Karpas-422 (cell line): ENCODE measurements around the gene ZNF514. TPM values are rescaled to one million over a fixed set of nuclear protein-coding genes. Genes with fewer than 3 reads are reported as not detected.
A peak's percentile ranks its signal among the peaks of the same experiment; 100 is the strongest.
"Not testable (repeated sequence)": the region's sequence is repeated elsewhere in the genome, so short reads cannot be mapped to it uniquely, and the experiment has no call there.

Source experiments
- DNase-seq: peaks from one replicate; pipeline ENCODE4 v3.0.0-alpha.2; 2015
- H2AFZ ChIP-seq: fragments of 200-600 bp; sonication (generic); 2 replicates; pipeline ENCODE4 v1.6.1; 2014; ENCODE audit warnings: antibody characterized with exemption, low read length, mixed read lengths
- H3K27ac ChIP-seq: fragments of 200-600 bp; sonication (generic); 2 replicates; pipeline ENCODE4 v1.5.1; 2014; ENCODE audit warnings: mild to moderate bottlenecking, low read length, moderate library complexity
- H3K27me3 ChIP-seq: fragments of 200-600 bp; sonication (generic); 2 replicates; pipeline ENCODE4 v1.6.1; 2014; ENCODE audit warnings: low read length, mixed read lengths
- H3K36me3 ChIP-seq: fragments of 200-600 bp; sonication (generic); 2 replicates; pipeline ENCODE4 v1.6.1; 2014; ENCODE audit warnings: low read length, mixed read lengths; ENCODE audit not compliant: insufficient read depth
- H3K4me1 ChIP-seq: fragments of 200-600 bp; sonication (generic); 2 replicates; pipeline ENCODE4 v1.6.1; 2014; ENCODE audit warnings: mild to moderate bottlenecking, low read length, mixed read lengths
- H3K4me2 ChIP-seq: fragments of 200-600 bp; sonication (generic); 2 replicates; pipeline ENCODE4 v1.6.1; 2014; ENCODE audit warnings: low read length, low read depth, mild to moderate bottlenecking; ENCODE audit not compliant: poor library complexity, severe bottlenecking
- H3K4me3 ChIP-seq: fragments of 200-600 bp; sonication (generic); 2 replicates; pipeline ENCODE4 v1.5.1; 2014; ENCODE audit warnings: mild to moderate bottlenecking, antibody characterized with exemption, low read length, mixed read lengths
- H3K79me2 ChIP-seq: fragments of 200-600 bp; sonication (generic); 2 replicates; pipeline ENCODE4 v1.6.1; 2014; ENCODE audit warnings: mild to moderate bottlenecking, low read length, mixed read lengths
- H3K9ac ChIP-seq: fragments of 200-600 bp; sonication (generic); 2 replicates; pipeline ENCODE4 v1.6.0; 2014; ENCODE audit warnings: low read length
- H3K9me2 ChIP-seq: fragments of 200-600 bp; sonication (generic), shearing (Covaris generic); replicated peaks from 2 replicates; pipeline ENCODE4 v1.6.0; 2014; ENCODE audit warnings: mild to moderate bottlenecking, low read length, moderate library complexity; ENCODE audit not compliant: insufficient read depth
- H3K9me3 ChIP-seq: fragments of 300-700, 200-600 bp; sonication (generic); 2 replicates; pipeline ENCODE4 v1.6.1; 2014; ENCODE audit warnings: low read length, mixed read lengths
- H4K20me1 ChIP-seq: fragments of 200-600 bp; sonication (generic); 2 replicates; pipeline ENCODE4 v1.6.1; 2014; ENCODE audit warnings: mild to moderate bottlenecking, antibody characterized with exemption, low read length, low read depth; ENCODE audit not compliant: insufficient read depth
- total RNA-seq: library from RNA; depleted of rRNA; stranded (reverse); fragments of >200 nt; shearing (Covaris generic); gene quantifications from 2 replicates; pipeline ENCODE4 v1.2.3, GENCODE V29; 2014; ENCODE audit warnings: low replicate concordance

ZNF514 gene
- total RNA-seq, 1 experiment from 2014 or later: 9.5 TPM

- no peak overlapping the region for H3K4me3 ChIP-seq
- no peak overlapping the region for H3K9ac ChIP-seq
- H3K4me2 ChIP-seq: no peak overlapping the region
- H3K9me3 ChIP-seq: no peaks in the 10 kb centered on the region
- H3K27ac ChIP-seq: no peak overlapping the region
- no peaks in the 10 kb centered on the region; the same call in 1 of the 2 replicates for H4K20me1 ChIP-seq
- peaks cover 15% of the 10 kb centered on the region for H3K4me1 ChIP-seq
- no peaks in the 10 kb centered on the region for H3K9me2 ChIP-seq
- H3K36me3 ChIP-seq: peaks cover 40% of the 10 kb centered on the region
- H3K79me2 ChIP-seq: peaks cover 72% of the 10 kb centered on the region
- peak; percentile 81 for DNase-seq
- H2AFZ ChIP-seq: no peak overlapping the region
- no peaks in the 10 kb centered on the region for H3K27me3 ChIP-seq
Observed at GRCh38 chr2:95115418-95115817, 44.2 kb downstream of the ZNF514 start.

GRCh38 chr2:95113464-95113863 is 46.2 kb downstream of the ZNF514 start:
- Histone ChIP-seq H3K9me2 (no peaks in the 10 kb centered on the region), H3K79me2 (peaks cover 60% of the 10 kb centered on the region), H3K36me3 (peaks cover 55% of the 10 kb centered on the region), H3K9me3 (no peaks in the 10 kb centered on the region), H3K27ac (no peak overlapping the region), H3K27me3 (no peaks in the 10 kb centered on the region), H2AFZ (no peak overlapping the region), H3K4me2 (no peak overlapping the region), H3K4me1 (no peaks in the 10 kb centered on the region), H3K4me3 (no peak overlapping the region), H4K20me1 (no peaks in the 10 kb centered on the region), H3K9ac (no peak overlapping the region)
- DNase-seq: no peak

- Histone ChIP-seq H3K36me3 (peaks cover 64% of the 10 kb centered on the region), H3K9me2 (no peaks in the 10 kb centered on the region), H3K27me3 (no peaks in the 10 kb centered on the region)
Observed at GRCh38 chr2:95110395-95110794, 49.3 kb downstream of the ZNF514 start.

GRCh38 chr2:95109260-95109659 is 50.4 kb downstream of the ZNF514 start:
- Histone ChIP-seq H3K27me3 (no peaks in the 10 kb centered on the region), H3K9ac (no peak overlapping the region), H3K27ac (no peak overlapping the region), H3K36me3 (peaks cover 63% of the 10 kb centered on the region), H3K79me2 (peaks cover 28% of the 10 kb centered on the region), H3K9me3 (no peaks in the 10 kb centered on the region), H3K4me2 (no peak overlapping the region), H4K20me1 (no peaks in the 10 kb centered on the region), H3K4me1 (no peaks in the 10 kb centered on the region), H3K9me2 (no peaks in the 10 kb centered on the region), H2AFZ (no peak overlapping the region), H3K4me3 (no peak overlapping the region)
- DNase-seq: no peak

More at GRCh38 chr2:95110395-95110794, 49.3 kb downstream of the ZNF514 start:
- Histone ChIP-seq H4K20me1 (no peaks in the 10 kb centered on the region), H3K4me3 (no peak overlapping the region), H3K27ac (no peak overlapping the region), H3K79me2 (peaks cover 36% of the 10 kb centered on the region), H3K9ac (no peak overlapping the region), H3K4me1 (no peaks in the 10 kb centered on the region), H3K9me3 (no peaks in the 10 kb centered on the region), H3K4me2 (no peak overlapping the region), H2AFZ (no peak overlapping the region)
- no peak for DNase-seq

GRCh38 chr2:95106081-95106480 is 53.6 kb downstream of the ZNF514 start:
- Histone ChIP-seq H3K4me2 (no peak overlapping the region), H3K4me3 (no peak overlapping the region), H3K9ac (no peak overlapping the region), H3K27ac (no peak overlapping the region), H3K36me3 (peaks cover 78% of the 10 kb centered on the region), H4K20me1 (no peaks in the 10 kb centered on the region), H3K4me1 (no peaks in the 10 kb centered on the region), H3K9me2 (no peaks in the 10 kb centered on the region), H3K9me3 (no peaks in the 10 kb centered on the region), H3K27me3 (no peaks in the 10 kb centered on the region), H3K79me2 (peaks cover 30% of the 10 kb centered on the region), H2AFZ (no peak overlapping the region)
- DNase-seq: no peak

GRCh38 chr2:95104606-95105005 is 55.0 kb downstream of the ZNF514 start:
- H3K9ac ChIP-seq: no peak overlapping the region
- no peaks in the 10 kb centered on the region for H3K9me2 ChIP-seq
- no peaks in the 10 kb centered on the region for H3K9me3 ChIP-seq
- no peak overlapping the region for H2AFZ ChIP-seq
- H3K4me3 ChIP-seq: no peak overlapping the region
- no peaks in the 10 kb centered on the region for H3K4me1 ChIP-seq
- H3K27me3 ChIP-seq: no peaks in the 10 kb centered on the region
- H3K4me2 ChIP-seq: no peak overlapping the region
- DNase-seq: no peak
- H3K27ac ChIP-seq: no peak overlapping the region
- peaks cover 35% of the 10 kb centered on the region for H3K79me2 ChIP-seq
- H3K36me3 ChIP-seq: peaks cover 79% of the 10 kb centered on the region
- H4K20me1 ChIP-seq: no peaks in the 10 kb centered on the region

GRCh38 chr2:95099910-95100309 is 59.7 kb downstream of the ZNF514 start:
- Histone ChIP-seq H3K4me2 (no peak overlapping the region), H3K4me3 (no peak overlapping the region), H3K9me2 (no peaks in the 10 kb centered on the region), H3K27me3 (no peaks in the 10 kb centered on the region), H3K27ac (no peak overlapping the region), H2AFZ (no peak overlapping the region), H4K20me1 (no peaks in the 10 kb centered on the region), H3K9ac (no peak overlapping the region), H3K36me3 (peaks cover 58% of the 10 kb centered on the region), H3K4me1 (no peaks in the 10 kb centered on the region), H3K9me3 (no peaks in the 10 kb centered on the region), H3K79me2 (peaks cover 43% of the 10 kb centered on the region)
- DNase-seq: no peak

- not testable (repeated sequence) for H3K9ac ChIP-seq, H3K9me2 ChIP-seq, H3K27ac ChIP-seq, H4K20me1 ChIP-seq, H2AFZ ChIP-seq, H3K27me3 ChIP-seq, H3K9me3 ChIP-seq, DNase-seq, H3K4me1 ChIP-seq, H3K4me2 ChIP-seq, H3K4me3 ChIP-seq
- Histone ChIP-seq H3K36me3 (peaks cover 42% of the 10 kb centered on the region), H3K79me2 (peaks cover 41% of the 10 kb centered on the region)
Observed at GRCh38 chr2:95098273-95098672, 61.4 kb downstream of the ZNF514 start.
